ENCODE results near the gene CLDN16.
A peak's percentile ranks its signal among the peaks of the same experiment; 100 is the strongest.

CLDN16 gene

DNA sequence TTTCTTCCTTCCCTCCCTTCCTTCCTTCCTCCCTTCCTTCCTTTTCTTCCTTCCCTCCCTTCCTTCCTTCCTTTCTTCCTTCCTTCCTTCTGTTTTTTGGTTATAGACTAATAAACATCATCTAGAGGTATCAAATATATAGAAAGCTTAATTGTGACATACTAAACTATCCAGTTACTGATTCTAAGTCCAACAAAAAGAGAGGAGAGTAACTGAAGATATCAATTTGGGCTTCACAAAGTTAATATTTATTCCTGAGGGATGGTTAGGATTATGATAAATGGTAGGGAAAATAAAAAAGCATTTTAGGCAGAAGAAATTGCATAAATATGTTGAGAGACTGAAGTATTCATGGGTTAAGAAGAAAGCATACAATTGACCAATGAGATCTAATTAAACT, 7.8 kb upstream of the CLDN16 start:
- DNase-seq (ENCODE audit: low spot score): no peak

- no peak for DNase-seq (ENCODE audit: low spot score)
Observed at GRCh38 chr3:190381441-190381840, 6.5 kb upstream of the CLDN16 start.

DNA sequence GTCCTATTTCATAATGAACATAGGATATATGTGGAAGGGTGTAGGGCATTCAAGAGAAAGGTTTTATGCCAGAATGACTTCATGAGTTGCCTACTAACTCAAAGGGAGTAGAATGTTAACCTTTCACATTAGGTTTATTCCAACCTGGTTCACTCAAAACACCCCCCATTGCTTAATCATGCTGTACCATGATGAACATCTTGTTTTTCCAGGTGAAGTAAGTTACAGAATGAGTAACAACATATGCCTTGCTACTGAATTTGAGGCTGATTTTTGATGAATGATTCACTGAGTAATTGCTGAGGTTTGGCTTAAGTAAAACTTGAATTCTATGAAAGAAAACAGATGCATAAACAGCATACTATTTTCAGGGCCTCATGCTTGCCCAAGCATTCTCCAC, 5.9 kb upstream of the CLDN16 start:
- DNase-seq (ENCODE audit: low spot score): no peak

DNA sequence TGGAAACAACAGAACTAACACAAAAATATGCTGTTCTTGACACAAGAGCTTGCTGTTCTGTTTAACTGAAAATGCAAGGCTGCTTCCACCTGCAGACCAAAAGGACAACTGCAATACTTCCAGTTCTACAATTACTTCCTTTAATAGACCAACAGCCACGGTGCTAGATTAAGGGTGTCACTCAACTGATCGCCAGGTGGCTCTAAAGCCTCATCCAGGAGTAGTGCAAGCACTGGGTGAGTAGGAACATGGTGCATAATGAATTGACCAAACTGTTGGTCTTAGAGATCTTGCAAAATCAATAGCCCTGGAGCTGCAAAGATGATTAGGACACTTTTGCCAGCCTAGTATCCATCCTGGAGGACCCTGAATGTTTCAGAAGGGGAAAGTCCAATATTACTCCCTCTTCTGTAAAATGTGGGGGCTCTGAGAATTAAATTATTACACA, 3.6 kb upstream of the CLDN16 start:
- DNase-seq (ENCODE audit: low spot score): peak; percentile 80

- no peak for DNase-seq (ENCODE audit: low spot score)
Observed at GRCh38 chr3:190385731-190386688, 2.0 kb upstream of the CLDN16 start.

DNA sequence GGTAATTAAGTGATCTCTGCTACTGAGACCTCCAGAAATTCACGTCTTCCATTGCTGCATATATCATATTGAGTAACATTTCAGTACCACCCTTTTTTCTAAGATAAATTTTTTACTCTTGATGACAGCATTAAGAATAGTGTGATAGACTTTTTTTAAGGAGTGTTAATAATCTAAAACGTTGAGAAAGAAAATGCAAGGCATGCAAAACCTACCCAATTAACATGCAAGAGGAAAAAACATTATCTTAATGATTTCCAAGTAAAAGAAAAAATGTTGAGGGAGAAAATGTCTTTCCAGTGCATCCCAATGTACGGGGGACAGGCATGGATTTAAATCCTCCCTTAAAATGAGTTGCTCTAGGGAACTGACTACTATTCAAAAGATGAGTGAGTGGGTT, 740 bp downstream of the CLDN16 start:
- no peak for DNase-seq (ENCODE audit: low spot score)

DNA sequence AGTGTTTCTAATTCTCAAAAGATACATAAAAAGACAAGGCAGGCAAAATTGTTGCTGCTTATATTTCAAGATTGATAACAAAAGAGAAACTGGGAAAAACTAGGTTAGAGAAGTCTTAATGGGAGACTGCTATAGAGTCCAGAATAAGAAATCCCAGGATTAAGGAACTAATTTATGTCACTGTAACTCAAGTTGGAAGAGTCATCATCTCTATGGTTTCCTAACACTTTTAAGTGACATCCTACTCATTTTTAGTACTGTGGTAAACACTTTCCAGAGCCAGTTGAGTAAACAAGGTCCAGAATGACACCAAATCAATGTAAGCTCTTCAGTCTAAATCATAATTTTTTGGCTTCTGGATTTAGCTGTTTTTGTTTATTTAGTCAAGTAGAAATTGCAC, 8.0 kb downstream of the CLDN16 start:
- no peak for DNase-seq (ENCODE audit: low spot score)

DNA sequence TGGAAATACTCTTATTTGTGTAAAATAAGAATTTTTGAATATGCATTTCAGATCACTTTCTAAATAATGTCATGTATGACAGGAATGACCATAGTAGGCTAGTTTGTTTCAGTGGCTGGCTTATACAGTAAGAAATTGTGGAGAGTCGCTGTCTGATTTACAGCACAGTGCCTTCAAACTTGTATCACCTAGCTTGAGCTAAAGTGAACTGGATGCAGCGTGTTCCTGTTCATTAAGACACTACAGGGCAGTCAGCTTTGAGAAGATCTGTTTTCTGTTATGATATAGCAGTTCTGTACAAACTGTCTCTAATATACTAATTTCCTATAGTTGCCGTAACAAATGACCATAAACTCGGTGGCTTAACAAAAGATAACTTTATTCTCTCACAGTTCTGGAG, 9.9 kb downstream of the CLDN16 start:
- no peak for DNase-seq (ENCODE audit: low spot score)

- no peak for DNase-seq (ENCODE audit: low spot score)
Observed at GRCh38 chr3:190399677-190400076, 11.7 kb downstream of the CLDN16 start.

DNA sequence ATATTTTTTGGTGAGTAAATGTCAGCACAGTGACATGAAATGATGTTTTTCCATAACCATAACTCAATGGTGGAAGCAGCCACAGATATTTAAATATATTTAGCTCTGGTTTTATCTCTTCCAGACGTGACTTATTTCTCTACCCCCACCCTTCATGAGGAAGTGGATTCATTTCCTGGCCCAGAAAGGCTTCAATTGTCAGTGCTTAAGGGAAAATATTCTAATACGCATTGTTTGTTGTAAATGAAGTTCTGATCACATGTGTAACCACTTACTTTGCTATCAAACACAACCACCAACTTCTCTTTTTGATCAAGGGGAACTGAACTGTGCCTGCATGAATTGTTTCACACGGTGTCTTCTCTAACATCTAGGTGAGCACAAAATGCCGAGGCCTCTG, 14.0 kb downstream of the CLDN16 start:
- no peak for DNase-seq (ENCODE audit: low spot score)

GRCh38 chr3:190404715-190405114, 16.8 kb downstream of the CLDN16 start:
- DNase-seq (ENCODE audit: low spot score): no peak

GRCh38 chr3:190414297-190414696, 26.3 kb downstream of the CLDN16 start:
- no peak for DNase-seq (ENCODE audit: low spot score)

DNA sequence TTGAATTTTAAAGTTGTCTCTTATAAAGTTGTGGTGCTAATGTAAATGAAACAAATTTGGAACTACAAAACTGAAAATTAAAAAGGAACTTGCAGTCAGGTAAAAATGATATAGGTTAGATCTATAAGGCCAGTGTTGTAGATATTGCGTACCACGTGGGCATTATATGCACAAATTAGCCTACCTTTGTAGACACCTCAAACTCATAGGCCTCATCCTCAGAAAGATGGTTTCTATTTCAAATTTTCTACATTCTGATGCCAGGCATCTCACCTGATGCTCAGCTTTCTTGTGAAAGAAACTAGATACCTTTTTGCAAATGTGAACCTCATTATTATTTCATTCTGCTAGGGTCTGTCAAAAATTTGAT, 36.1 kb downstream of the CLDN16 start:
- DNase-seq (ENCODE audit: low spot score): no peak

DNA sequence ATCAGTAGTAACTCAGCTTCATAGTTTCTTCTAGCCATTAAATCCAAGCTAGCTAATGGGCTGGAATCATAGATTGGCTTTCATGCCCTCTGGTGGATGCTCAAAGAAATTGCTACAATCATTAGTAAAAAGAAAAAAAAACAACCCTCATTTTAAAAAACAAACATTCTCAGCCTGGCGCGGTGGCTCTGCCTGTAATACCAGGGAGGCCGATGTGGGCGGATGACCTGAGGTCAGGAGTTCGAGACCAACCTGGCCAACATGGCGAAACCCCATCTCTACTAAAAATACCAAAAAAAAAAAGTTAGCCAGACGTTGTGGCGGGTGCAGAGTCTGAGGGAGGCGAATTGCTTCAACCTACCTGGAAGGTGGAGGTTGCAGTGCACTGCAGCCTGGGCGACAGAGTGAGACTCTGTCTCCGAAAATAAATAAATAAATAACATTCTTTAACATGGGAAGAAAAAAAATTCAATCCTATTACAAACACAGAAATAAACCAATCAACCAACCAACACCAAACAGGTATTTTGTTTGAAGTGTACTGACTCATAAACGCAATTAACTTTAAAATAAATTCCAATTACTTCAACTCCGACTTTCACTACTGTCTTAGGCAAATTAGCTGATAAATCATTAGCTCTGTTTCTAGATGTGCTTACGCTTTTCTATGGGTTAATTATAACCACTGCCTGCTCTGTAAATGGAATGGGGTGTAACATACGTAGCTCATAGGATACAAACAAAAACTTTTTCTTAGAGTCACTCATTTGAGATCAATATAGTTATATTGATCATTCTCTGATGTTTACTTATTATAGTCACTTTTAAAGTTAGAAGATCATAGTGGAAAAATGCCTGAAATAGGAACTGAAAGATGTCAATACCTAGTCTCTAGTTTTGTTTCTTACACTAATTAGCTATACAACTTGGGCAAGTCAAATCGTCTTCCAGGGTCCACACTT, 36.8 kb downstream of the CLDN16 start:
- DNase-seq (ENCODE audit: low spot score): peak; percentile 72

GRCh38 chr3:190425833-190426232, 37.9 kb downstream of the CLDN16 start:
- DNase-seq (ENCODE audit: low spot score): no peak

GRCh38 chr3:190426806-190427507, 39.0 kb downstream of the CLDN16 start:
- no peak for DNase-seq (ENCODE audit: low spot score)

- no peak for DNase-seq (ENCODE audit: low spot score)
Observed at GRCh38 chr3:190429681-190430080, 41.7 kb downstream of the CLDN16 start.

GRCh38 chr3:190430906-190431305, 42.9 kb downstream of the CLDN16 start:
- DNase-seq (ENCODE audit: low spot score): no peak

- DNase-seq (ENCODE audit: low spot score): no peak
Observed at GRCh38 chr3:190432216-190432615, 44.3 kb downstream of the CLDN16 start.

DNA sequence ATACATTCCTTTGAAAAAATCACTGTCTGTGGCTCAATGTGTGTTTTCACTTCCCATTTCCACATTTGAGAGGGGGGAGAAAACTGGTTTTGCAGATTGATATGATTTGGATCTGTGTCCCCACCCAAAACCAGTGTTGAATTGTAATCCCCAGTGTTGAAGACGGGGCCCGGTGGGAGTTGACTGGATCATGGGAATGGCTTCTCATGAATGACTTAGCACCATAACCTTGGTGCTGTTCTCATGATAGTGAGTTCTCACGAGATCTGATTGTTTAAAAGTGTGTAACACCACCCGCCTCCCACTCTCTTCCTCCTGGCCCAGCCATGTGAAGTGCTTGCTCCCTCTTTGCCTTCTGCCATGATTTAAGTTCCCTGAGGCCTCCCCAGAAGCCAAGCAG, 45.7 kb downstream of the CLDN16 start:
- DNase-seq (ENCODE audit: low spot score): no peak

GRCh38 chr3:190435618-190436017, 47.7 kb downstream of the CLDN16 start:
- no peak for DNase-seq (ENCODE audit: low spot score)

- DNase-seq (ENCODE audit: low spot score): no peak
Observed at GRCh38 chr3:190436331-190436730, 48.4 kb downstream of the CLDN16 start.
